GM19455 (cell line): ENCODE data around the gene FKBP1A.

Source experiments
- ATAC-seq: cut with Tn5 transposase; IDR thresholded peaks from one replicate; pipeline ENCODE4 v1.9.1; 2021; ENCODE audit not compliant: unreplicated experiment

FKBP1A gene

DNA sequence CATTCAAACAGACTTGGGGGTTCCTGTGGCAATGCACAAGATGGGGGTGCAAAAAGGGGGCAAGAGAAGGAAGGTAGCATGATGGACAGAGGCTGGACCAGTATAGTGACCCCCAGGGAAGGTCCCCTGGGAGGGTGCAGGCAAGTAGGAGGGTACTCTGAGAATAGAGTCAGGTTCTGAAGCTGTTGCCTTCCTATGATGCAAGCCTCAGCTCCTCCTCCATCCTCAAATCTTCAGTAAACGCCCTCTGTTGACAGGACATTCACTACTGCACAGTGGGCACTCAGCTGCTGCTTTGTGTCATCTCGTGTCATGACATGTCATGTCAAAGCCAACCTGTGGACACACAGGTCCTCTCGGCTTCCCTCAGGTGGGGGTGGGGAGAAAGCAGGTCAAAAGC, 58.1 kb downstream of the FKBP1A start:
- no peak for ATAC-seq

GRCh38 chr20:1334370-1334731, 58.5 kb downstream of the FKBP1A start:
- ATAC-seq: no peak

DNA sequence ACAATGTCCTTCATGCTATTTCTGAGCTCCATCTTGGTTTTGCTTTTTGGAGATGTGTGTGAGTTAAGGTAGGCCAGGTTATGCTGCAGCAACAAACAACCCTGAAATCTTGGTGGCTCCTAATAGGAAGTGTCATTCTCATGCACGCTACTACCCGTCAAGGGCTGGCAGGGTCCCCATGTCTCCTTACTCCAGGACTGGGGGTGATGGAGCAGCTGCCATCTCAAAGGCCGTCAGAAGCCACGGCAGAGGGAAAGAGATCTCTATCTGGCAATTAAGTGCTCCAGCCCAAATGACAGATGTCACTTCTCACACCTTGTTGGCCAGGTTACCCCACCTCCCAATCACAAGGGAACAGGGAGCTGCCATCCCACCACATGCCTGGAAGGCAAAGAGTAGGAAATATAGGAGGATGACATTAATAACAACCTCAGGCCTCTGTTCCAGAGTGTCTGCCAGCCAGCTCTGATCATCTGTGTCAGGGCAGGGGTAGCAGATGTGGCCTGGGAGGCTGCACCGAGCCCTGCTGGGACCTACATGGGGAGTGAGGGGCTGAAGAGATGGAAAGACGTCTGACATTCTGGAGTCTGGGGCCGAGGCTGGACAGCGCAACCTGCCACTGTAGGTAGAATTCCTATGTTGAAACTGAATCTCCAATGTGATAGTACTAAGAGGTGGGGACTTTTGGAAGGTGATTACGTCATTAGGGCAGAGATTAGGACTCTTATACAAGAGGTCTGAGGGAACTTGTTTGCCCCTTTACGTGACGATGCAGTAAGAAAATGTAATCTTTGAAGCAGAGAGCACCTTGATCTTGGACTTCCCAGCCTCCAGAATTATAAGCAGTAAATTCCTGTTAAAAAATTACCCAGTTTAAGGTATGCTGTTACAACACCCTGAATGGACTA, 59.1 kb downstream of the FKBP1A start:
- no peak for ATAC-seq

- ATAC-seq: no peak
Observed at GRCh38 chr20:1332749-1333300, 60.0 kb downstream of the FKBP1A start.

GRCh38 chr20:1331801-1332453, 60.9 kb downstream of the FKBP1A start:
- ATAC-seq: no peak

- ATAC-seq: no peak
Observed at GRCh38 chr20:1331101-1331500, 61.8 kb downstream of the FKBP1A start.

- ATAC-seq: no peak
Observed at GRCh38 chr20:1330075-1330830, 62.6 kb downstream of the FKBP1A start.

DNA sequence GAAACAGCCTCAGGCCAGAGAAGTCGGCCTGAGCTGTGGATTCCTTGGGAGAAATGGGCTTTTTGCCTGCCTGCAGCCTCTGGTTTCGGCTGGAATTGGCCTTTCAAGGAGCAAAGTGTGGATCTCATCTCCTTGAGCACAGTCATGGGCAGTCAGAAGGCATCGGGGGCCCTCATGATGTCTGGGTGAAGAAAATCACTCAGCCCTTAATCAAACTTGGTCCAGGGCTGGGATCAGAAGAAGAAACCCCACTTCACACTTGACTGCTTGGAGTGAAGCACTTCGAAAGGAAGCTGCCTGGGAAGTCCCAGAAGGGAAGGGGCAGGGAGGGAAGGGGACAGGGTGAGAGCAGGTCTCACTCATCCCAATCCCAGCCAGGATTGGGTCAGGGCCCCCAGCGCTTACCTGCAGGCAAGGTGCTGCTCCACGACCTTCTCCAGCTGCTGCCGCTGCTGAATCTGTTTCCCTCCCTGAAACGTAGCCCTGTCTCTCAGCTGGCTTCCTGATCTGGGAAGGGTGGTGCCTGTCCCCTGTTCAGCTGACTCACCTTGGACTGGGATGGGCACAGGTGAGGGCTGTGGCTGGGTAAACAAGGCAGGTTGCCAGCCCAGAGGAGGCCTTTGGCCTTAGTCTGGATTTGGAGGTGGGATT, 64.0 kb downstream of the FKBP1A start, which contains the start of gene SDCBP2:
SDCBP2 (minus strand) TSS at position 460 of the 651 bp plus-strand sequence. CDS start 8,723 bp downstream, outside the sequence.
- no peak for ATAC-seq

GRCh38 chr20:1327827-1328679, 64.8 kb downstream of the FKBP1A start:
- no peak for ATAC-seq

- ATAC-seq: no peak
Observed at GRCh38 chr20:1327241-1327653, 65.6 kb downstream of the FKBP1A start.

GRCh38 chr20:1326031-1326930, 66.6 kb downstream of the FKBP1A start:
- ATAC-seq: no peak

DNA sequence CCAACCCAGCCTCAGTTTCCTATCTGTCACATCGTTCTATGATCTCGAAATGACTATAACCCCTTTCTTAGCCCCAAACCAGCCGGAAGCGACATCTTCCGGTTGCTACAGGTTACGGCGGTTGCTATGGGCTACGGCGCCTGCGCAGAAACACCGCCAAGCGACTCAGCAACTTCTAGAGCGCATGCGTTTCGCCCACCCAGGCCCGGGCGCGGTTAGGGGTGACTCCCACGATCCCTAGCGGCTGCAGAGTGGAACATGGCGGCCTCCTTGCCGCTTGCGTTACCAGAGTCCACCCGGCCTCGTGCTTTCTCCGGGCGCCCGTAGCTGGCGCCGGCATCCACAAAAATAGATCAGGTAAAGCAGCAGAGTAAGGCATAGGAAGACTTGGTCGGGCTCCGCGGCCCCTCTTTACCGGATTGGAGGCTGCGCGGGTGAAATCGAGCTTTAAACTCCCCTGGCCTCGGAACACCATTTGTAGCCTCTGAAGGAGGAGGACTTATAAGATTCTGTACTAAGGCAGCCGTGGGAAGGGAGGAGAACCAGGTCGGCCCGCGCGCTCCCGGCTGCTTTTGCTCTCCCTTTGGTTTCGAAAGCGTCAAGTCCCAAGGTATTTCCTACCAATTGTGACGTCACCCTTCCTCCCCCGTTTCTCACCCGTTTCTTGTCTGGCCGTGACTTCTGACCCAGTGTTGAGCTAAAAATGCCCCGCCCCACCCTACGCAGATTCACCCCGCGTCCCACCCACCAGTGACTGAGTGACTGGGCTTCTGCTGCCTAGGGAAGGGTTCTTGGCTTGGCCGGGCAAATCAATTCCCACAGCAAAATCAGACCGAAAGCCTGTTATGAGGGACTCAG, 67.5 kb downstream of the FKBP1A start:
- peak; percentile 85 for ATAC-seq

DNA sequence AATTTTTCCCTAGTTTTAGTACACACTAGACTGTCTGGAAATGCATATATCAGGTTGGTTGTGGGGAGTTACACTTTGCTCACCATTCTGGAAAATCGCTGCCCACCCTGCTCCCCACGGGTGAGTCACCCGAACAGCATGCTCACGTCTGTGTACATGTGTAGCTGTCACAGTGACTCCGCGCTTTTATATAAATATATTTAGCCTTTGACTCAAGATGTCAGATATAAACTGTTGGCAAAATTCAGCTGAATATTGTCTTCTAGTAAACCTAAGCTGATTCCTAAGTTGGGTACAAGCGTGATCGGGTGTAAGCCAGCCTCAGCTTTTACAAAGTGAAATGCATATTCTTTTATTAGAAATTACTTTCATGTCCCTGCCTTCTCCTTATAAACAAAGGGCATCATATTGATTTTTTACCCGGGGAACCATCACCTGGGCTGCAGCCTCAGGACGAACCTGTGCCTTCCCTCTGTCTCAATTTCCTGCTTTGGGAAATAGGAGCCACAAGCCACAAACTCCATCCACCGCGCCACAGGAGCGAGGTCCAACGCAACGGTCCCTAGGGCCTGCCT, 68.2 kb downstream of the FKBP1A start:
- no peak for ATAC-seq

DNA sequence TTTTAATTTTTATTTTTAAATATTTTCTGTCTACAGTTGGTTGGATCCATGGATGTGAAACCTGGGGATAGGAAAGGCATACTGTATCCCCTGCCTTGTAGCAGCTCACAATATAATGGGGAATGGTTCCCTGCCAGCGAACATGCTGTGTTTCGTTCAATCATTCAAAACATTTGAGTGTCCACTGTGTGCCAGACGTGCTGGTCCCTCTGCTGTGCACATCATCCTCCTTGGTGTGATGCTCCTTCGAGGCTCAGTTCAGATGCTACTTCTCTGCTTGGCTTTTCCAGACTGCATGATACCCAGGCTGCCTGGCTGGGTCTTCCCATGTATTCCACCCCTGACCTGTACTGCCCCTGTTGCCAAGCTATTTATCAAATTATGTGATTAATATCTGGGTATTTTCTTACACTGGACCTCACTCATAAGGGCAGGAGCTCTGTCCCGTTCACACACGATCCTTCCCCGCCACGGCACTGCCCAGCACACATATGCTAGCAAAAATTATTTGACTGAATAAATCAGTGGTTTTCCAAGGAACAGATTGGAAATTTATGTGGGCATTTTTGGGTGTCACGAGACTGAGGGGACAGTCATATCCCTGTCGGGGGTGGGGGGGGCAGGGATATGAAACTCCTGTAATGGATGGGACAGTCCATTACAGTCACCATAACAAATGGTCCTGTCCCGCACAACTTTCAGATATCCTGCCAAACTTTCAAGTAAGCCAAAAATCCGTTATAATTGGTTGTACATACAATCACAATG, 68.8 kb downstream of the FKBP1A start:
- no peak for ATAC-seq

- ATAC-seq: no peak
Observed at GRCh38 chr20:1323256-1323655, 69.6 kb downstream of the FKBP1A start.

DNA sequence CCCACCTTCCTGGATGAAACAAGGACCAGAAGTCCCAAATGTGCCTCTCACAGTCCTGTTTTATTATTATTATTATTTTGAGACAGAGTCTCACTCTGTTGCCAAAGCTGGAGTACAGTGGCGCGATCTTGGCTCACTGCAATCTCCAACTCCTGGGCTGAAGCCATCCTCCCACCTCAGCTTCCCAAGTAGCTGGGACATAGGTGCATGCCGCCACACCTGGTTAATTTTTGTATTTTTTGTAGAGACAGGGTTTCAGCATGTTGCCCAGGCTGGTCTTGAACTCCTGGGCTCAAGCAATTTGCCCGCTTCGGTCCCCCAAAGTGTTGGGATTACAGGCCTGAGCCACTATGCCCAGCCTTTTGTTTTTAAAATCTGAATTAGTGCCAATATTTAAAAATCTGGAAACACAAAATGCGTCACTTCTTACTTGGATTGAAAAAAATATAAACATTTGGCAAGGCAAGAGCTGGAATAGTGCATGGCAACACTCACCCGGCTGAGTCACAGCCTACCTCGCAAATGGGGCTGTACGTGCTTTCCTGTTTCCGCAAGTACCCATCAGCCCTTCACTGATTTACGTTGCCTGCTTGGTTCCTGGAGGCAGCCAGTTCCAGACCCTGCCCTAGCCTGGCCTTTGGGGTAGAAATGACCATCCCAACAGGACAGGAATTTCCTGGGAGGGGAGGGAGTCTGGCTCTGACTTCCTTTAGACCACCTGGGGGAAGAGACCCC, 70.2 kb downstream of the FKBP1A start:
- ATAC-seq: no peak
